ENCODE measurements around the gene AUTS2.

DNA sequence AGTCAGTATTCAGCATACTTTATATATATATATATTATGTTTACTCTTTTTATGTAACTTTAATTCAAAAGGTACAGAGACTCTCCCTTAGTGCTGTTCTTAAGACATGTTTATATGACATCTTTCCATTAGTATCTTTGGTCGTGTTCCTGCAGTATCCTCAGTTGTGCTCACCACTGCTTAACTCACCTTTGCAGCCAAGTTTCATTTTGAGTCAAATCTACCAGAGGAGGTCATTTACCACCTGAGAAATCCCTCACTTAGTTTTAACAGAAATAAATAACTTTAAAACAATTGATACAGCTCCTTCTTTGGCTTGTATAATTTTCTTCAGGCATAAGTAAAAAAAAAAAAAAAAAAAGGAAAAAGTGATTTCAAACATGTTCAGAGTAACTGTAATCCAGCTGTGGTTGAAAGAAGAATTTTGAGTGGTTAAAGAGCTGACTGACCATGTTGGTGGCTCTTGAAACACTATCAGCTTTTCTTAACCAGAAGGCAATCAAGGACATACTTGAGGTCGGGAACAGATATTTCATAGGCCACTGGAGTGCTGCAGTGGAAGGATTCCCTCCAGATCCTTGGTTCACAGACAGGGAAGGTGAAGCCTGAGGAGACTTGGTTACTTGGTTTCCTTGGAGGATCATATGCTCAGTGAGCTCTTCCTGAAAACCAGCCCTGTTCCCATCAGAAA, 116.8 kb downstream of the AUTS2 start:
- no peak for TF ChIP-seq CTCF (tag by site-specific recombination; IDR thresholded peaks at IDR 0.05)
- TF ChIP-seq ZBTB26 (tag by site-specific recombination; optimal IDR thresholded peaks at IDR 0.05), result no peak
- no peak for TF ChIP-seq SP7 (tag by site-specific recombination; IDR thresholded peaks at IDR 0.05)
- TF ChIP-seq, protein P1, sequence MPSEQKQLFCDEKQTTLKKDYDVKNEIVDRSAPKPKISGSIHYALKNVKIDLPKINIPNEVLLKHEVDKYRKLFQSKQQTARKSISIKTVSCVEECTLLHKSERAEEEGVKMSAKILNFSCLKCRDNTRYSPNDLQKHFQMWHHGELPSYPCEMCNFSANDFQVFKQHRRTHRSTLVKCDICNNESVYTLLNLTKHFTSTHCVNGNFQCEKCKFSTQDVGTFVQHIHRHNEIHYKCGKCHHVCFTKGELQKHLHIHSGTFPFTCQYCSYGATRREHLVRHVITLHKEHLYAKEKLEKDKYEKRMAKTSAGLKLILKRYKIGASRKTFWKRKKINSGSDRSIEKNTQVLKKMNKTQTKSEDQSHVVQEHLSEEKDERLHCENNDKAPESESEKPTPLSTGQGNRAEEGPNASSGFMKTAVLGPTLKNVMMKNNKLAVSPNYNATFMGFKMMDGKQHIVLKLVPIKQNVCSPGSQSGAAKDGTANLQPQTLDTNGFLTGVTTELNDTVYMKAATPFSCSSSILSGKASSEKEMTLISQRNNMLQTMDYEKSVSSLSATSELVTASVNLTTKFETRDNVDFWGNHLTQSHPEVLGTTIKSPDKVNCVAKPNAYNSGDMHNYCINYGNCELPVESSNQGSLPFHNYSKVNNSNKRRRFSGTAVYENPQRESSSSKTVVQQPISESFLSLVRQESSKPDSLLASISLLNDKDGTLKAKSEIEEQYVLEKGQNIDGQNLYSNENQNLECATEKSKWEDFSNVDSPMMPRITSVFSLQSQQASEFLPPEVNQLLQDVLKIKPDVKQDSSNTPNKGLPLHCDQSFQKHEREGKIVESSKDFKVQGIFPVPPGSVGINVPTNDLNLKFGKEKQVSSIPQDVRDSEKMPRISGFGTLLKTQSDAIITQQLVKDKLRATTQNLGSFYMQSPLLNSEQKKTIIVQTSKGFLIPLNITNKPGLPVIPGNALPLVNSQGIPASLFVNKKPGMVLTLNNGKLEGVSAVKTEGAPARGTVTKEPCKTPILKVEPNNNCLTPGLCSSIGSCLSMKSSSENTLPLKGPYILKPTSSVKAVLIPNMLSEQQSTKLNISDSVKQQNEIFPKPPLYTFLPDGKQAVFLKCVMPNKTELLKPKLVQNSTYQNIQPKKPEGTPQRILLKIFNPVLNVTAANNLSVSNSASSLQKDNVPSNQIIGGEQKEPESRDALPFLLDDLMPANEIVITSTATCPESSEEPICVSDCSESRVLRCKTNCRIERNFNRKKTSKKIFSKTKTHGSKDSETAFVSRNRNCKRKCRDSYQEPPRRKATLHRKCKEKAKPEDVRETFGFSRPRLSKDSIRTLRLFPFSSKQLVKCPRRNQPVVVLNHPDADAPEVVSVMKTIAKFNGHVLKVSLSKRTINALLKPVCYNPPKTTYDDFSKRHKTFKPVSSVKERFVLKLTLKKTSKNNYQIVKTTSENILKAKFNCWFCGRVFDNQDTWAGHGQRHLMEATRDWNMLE (tag by site-specific recombination; conservative IDR thresholded peaks at IDR 0.05; ENCODE audit: low read depth), result no peak
- no peak for TF ChIP-seq ZNF133 (tag by site-specific recombination; IDR thresholded peaks at IDR 0.05)
